Daoy (cell line): ENCODE measurements around the gene KCNC4. TPM values are rescaled to one million over a fixed set of nuclear protein-coding genes. Genes with fewer than 3 reads are reported as not detected.

ENCODE experiments used
- DNase-seq: peaks from one replicate; pipeline ENCODE4 v3.0.0-alpha.2; 2015; ENCODE audit warnings: low read depth
- total RNA-seq: library from RNA; depleted of rRNA; stranded (reverse); fragments of >200 nt; shearing (Covaris generic); gene quantifications from 2 replicates; pipeline ENCODE4 v1.2.3, GENCODE V29; 2014; rRNA removed

KCNC4 gene
- total RNA-seq, result 5.1 and 5.5 TPM in 2 replicates

DNA sequence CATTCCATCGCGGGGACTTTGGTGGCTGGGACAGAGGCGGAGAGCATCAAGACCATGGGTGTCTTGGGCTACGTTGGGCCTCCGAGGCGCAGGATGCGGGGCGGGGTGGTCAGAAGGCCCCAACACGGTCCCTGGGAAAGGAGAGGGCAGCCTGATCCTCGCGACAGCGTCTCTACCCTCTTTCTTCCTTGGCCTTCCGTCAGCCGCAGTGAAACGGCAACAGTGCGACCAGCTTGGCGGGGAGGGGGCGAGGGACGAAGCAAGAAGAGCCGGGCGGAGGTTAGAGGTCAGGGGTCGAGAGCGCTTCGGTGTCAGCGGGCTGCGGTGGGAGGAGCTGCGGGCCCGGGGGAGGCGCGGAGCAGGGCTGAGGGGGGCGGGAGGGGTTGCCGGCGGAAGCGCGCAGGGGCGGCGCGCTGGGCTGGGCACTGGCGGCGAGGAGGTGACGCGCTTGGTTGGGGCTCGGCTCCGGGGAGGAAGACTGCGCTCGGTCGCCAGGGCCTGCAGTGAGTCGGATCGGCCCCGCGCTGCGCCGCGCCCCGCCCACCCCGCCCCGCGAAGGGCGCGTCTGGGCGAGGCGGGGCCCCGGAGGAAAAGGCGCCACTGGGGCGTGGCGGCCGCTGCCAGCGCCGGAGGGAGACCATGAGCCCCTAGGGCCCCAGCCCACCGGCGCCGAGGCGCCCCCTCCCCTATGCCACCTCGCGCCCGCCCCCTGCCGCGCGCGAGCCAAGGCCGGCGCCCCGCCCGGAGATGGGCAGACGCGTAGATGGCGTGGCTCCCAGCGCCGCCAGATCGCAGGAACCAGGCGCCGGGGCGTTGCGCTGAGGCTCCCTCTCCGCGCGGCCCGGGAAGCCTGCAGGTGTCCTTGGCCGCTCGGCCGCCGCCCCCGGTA, at the start of gene KCNC4:
Gene KCNC4, plus strand, starts transcription at position 600 of the 889 bp plus-strand sequence. CDS start 1,186 bp downstream, outside the sequence.
- DNase-seq, result peak; percentile 97

DNA sequence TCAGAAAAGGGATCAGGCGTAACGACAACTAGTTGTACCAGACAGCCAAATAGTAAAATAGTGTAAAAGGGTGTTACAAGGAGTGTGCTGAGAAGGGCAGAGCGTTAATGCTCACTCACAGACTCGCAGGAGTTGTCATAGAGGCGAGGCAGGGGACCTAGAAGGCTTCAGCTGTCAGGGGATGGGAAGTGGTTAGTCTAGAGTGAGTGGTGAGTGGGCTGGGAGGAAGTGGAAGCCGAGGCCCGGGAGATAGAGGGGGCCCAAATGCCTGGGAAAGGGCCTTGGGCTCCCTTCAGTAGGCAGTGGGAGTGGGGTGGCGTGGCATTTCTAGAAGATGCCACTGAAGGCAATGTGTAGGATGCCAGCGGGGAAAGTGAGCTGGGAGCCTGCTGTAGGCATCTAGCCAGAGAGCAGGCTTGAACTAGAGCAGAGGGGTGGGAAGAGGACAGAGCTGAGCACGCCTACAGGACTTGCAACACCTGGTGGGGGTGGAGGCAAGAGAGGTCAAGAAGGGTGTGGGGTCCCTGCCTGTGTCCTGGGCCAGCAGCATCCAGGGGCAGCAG, 49.5 kb upstream of the KCNC4 start:
- DNase-seq, result no peak

DNA sequence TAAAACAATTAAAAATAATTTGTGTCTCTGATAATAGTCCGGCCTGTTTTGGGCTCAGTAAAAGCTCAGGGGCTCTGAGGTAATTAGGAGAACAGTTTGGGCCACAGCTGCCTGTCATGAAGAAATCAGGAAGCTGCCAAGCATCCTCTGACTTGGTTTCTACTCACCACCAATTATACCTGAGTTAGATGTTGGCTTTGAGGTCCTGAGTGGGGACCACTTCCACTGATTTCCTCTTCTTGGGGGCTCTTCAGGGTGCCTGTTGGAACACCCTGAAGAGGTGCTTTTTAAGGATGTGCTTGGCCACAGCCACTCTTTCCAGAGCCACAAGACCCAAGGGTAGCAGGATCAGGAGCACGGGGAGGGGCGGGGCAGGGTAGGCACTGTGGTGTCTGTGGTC, 48.9 kb upstream of the KCNC4 start:
- no peak for DNase-seq

DNA sequence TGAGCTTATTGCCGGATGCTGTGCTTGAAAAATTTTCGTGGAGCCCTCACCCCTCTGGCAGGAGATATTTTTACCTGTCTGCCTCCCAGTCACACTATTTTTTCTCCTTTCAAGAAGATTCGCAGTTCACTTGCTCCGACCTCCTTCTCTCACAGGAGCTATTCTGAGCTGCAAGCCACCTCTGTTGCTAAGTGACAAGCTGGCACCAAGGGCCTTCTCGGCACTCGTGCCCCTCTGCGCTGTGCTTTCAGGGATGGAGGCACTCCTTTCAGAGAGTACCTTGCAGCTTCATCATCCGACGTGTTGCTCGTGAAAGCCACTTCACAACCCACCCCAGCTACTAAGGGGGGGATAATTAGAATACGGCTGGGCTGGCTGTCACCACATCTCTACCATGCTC, 48.3 kb upstream of the KCNC4 start:
- DNase-seq, result no peak

GRCh38 chr1:110163591-110163990, 46.5 kb upstream of the KCNC4 start:
- no peak for DNase-seq

DNA sequence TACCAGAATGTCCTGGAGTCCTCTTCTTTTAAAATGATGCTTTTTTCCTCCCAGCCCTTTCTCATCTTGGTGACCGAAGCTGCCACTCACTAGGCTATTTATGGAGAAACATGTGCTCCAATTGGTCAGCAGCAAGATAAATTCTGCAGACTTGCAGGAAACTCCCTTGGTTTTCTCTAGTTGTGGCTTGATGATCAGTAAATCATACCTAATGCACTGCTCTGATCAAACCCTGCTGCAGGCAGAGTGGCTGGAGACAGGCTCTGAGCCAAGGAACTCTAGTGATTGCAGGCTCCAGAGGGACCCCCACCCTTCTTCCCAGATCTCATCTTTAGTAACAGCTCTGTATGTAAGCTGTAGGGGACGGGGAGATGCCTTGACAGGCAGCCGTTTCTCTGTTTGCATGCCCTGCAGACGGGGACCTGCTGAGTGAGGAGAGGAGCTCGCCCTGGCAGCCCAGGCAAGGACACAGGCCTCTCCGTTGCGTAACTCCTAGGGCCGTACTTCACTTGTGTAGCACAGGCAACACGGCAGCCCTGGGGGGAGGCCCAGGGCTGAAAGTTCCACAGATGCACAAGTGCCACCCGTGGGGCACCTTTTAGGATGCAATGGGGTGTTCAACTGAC, 45.3 kb upstream of the KCNC4 start:
- no peak for DNase-seq

GRCh38 chr1:110165761-110166231, 44.3 kb upstream of the KCNC4 start:
- no peak for DNase-seq

DNA sequence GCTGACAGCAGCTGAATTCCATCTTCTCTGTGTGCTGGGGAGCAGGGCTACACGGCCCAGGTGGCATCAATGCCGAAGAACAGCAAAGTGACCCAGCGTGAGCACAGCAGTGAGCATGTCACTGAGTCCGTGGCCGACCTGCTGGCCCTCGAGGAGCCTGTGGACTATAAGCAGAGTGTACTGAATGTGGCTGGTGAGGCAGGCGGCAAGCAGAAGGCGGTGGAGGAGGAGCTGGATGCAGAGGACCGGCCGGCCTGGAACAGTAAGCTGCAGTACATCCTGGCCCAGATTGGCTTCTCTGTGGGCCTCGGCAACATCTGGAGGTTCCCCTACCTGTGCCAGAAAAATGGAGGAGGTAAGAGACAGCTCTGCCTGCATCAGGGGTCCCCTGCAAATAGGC, 43.3 kb upstream of the KCNC4 start:
- DNase-seq, result no peak

DNA sequence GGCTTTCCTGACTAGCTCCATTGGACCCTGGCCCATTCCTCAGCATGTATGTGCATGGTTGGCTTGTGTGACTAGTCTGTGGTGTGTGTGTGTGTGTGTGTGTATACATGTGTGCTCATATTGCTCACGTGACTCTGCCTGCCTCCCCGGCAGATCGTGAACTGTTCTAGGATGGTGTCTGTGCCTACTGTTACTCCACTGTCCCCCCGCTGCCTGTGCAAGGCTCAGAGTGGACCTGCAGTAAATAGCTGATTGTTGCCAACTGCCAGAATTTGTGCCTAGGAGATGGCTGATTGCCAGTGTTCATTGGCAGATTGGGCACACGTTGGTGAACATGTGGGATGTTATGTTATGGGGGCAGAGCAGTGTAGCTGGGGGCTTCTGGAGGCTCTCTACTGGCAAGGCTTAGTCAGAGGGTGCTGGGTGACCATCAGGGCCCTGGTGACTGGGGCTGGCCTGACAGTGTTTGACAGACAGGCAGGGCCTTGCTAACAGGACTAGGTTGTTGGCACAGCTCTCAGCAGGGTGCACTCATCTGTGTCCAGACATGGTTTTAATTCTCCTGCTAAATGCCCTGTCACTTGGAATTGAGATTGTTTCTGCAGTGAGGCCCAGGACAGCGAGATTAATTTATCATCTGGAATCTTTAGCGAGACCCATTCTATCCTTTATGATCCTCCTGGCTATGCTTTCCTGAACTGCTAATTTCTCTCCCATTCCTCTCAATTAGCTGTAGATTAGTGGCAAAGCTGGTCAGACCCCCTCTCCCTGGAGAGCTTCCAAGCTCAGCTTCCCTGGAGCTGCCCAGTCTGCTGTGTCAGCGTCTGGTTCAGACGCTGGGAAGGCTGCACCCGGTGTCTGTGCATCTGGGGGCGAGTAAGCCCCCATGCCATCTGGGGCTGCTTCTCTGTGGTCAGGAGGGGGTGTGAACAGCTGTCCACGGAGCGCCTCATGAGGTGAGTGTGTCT, 39.1 kb upstream of the KCNC4 start:
- no peak for DNase-seq

DNA sequence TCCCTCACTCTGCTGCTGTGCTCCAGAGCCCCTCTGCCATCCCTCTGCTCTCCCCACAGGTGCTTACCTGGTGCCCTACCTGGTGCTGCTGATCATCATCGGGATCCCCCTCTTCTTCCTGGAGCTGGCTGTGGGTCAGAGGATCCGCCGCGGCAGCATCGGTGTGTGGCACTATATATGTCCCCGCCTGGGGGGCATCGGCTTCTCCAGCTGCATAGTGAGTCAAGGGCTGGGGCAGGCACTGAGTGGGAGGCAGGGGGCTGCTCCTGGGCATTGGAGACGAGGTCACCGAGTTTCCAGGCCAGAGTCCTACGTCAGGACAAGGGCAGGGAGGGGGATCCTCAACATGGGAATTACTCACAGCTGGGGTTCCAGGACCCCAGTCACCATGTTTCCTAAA, 38.1 kb upstream of the KCNC4 start:
- no peak for DNase-seq

DNA sequence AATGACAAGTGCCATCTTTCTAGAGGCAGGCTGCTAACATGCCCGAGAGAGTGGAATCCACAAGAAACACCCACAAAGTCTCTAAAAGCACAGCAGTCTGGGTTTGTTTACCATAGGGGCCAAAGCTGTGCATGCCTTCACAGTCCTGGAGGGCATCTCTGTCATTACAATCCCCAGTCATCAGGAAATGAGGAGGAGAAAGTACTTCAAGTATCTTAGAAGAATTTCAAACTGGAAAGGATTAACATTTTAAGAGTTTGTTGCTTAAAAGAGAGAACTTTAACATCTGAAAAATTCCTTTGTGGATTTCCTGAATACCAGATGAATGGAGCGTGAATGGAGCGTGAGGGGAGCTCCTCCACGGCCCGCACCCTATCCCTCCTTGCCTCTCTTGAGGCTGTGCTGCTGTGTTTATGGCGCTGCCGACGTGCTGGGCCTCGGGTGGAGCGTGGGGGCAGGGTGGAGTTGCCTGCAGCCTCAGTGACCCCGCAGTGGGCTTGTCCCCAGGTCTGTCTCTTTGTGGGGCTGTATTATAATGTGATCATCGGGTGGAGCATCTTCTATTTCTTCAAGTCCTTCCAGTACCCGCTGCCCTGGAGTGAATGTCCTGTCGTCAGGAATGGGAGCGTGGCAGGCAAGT, 36.5 kb upstream of the KCNC4 start:
- DNase-seq, result no peak

- no peak for DNase-seq
Observed at GRCh38 chr1:110174961-110175360, 35.2 kb upstream of the KCNC4 start.

DNA sequence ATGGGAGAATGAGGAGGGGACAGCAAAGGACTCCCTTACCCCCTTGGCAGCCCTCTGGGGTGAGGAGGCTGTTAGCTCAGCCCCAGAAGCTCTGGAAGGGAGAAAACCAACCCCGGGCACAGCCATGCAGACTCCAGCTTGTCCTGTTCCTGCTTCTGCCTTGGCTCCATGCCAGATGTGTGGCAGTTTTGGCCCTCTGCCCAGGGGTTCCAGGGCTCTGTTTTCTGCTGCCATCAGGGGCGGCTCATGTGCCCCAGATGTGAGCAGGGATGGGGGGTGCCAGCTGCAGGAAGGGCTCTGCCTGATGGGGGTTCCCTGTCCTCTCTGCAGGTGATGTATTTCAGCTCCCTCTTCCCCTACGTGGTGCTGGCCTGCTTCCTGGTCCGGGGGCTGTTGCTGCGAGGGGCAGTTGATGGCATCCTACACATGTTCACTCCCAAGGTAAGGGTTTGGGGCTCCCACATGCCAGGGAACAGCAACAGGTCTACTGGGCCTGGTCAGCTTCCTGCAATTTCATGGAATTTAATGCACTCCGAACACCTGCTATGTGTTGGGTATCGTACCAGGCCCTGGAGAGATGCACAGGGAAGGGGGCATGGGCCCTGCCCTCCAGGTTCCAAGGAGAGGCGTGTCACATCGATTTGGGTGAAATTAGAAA, 33.7 kb upstream of the KCNC4 start:
- DNase-seq, result peak; percentile 68

DNA sequence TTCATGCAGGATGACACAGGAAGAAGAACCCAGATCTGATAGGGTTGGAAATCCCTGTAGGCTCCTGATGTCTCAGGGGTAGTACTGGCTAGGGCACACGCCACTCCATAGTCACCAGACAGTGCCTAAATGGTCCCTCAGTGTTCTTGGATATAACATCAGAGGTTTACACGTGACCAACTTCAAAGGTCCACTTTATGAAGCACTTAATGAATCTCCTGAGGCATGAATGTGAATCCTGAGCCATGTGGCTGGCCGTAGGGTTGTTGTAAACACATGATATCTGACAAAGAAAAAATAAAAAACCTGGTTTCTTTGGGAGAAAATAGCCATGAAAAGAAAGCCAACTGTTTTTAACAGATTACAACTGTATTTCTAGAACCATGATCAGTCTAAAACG, 32.3 kb upstream of the KCNC4 start:
- DNase-seq, result no peak

DNA sequence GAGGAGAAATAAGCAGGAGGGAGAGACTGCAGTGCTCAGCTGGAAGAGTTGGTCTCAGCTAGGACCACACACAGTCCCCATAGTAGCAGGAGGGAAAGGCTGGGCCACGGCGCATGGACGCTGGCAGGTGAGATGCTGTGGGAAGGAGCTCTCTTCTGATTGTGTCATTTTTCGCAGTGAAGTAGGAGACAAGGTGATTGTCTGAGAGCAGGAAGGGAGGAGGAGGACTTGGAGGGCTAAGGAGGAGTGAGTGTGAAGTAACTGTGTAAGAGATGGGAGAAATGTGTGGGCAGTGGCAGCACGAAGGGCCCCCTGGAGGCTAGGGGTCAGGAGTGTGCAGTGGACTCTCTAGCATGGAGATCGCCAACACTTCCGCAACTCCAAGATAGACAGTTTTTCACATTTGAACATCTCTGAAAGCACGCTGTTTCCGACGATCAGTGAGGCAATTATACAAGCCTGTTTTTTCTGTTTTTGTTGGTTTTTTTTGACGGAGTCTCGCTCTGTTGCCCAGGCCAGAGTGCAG, 26.4 kb upstream of the KCNC4 start:
- no peak for DNase-seq

GRCh38 chr1:110184446-110184845, 25.7 kb upstream of the KCNC4 start:
- no peak for DNase-seq

DNA sequence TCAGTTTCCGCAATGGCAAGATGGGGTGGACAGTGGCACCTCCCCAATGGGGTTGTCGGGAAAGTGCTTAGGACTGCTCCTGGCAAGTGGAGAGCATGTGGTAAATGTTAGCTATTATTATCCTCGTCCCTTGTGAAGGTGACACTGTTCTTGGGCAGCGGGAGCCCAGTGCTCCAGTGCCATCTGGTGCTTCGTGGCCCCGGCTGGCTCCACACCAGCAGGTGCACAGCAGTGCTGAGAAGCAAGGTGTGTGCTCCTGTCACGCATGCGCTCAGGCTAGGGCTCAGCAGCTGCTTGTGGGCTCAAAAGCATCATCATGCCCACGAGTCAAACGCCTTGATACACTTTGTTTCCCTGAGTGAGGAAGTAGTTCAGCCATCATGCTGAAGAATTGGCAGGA, 24.9 kb upstream of the KCNC4 start:
- no peak for DNase-seq

DNA sequence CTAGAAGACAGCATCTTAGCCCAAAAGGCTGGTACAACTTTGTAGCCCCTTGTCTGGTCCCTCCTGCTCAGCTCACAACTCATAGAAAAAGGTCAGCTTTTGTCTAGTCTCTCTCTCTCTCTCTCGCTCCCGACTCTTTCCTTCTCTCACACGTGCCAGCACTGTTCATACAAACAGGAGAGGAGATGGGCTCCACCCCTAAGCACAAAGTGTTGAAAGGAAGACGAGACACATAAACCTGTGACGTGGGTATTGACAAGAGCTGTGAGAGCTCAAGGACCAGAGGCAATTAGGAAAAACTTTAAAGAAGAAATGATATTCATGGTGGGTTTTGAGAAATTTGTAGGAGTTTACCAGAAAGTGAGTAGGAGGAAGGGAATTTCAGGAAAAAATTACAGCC, 23.6 kb upstream of the KCNC4 start:
- DNase-seq, result no peak

- DNase-seq, result peak; percentile 39
Observed at GRCh38 chr1:110187139-110187890, 22.8 kb upstream of the KCNC4 start.
